GM04503 (cell line): ENCODE results near the gene SMYD2.

Experiments used
- DNase-seq: peaks from one replicate; pipeline ENCODE4 v3.0.0-alpha.2; 2012; ENCODE audit warnings: low read depth

Gene SMYD2

GRCh38 chr1:214329470-214330220 is 48.7 kb downstream of the SMYD2 start:
- no peak for DNase-seq

DNA sequence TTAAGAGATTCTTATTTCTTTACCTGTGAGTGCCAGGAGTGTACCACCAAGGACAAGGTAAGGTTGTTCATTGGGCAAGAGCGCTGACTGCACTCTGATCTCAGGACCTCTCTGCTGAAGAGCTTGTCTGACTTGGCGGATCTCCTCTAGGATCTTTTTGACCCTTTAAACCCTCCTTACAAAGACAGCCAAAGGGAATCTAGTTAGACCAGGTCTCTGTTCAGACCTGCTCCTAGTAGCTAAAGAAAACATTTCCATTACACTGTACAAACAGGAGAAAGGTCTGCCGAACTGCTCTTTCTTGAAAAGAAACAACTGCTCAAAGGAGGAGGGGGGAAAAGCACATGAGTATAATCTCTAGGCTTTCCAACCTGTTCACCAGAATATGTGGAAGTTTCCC is 49.3 kb downstream of the SMYD2 start:
- no peak for DNase-seq

DNA sequence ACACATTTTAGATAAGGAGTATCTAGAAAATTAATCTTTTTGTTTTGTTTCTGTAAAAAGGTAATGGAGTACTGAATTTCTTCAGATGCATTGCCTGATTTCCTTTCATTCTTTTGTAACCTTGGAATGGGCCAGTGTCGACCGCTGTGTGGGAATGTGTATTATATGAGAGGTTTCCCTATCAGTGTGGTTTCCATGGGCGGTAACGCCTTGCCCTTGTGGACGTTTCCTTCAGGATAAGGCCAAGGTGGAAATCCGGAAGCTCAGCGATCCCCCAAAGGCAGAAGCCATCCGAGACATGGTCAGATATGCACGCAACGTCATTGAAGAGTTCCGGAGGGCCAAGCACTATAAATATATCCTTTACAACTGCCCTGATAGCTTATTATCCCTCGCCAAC is 49.8 kb downstream of the SMYD2 start:
- no peak for DNase-seq

DNA sequence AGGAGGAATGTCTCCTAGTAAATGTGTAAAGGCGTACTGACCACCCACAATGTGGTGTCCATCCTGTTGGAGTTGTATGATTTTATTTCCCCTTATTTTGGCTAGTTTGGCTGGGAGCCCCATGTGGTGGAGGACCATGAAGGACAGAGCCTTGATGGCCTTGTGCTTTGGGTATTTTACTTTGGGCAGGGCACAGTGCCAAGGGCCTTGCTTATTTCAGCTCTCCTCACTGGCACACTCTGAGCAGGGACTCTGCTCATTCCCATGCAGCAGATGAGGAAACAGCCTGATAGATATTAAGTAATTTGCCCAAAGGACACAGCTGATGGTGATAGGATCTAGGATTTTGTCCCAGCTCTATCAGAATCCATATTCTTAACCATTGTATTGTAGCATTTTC is 50.2 kb downstream of the SMYD2 start:
- DNase-seq = no peak

DNA sequence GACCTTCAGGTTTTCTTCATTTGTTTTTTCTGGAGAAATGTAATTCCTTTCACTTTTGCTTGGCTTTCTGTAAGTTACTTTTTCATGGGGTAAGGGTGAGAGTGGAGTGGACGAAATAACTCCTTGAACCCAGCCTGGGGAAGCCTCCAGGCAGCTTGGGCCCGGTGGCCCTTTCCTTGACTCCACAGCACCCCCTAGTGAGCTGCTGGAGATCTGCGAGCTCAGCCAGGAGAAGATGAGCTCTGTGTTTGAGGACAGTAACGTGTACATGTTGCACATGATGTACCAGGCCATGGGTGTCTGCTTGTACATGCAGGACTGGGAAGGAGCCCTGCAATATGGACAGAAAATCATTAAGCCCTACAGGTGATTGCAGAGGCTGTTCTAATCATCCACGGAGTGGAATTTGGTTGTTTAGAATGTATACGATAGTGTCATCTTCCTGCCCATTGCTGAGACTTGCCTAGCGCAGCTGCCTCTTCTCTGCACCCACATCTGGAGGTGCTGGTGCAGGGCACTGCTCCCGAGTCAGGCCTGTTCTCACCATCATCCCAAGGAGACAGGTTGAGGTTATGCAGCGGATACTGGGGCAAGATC is 51.0 kb downstream of the SMYD2 start:
- no peak for DNase-seq

DNA sequence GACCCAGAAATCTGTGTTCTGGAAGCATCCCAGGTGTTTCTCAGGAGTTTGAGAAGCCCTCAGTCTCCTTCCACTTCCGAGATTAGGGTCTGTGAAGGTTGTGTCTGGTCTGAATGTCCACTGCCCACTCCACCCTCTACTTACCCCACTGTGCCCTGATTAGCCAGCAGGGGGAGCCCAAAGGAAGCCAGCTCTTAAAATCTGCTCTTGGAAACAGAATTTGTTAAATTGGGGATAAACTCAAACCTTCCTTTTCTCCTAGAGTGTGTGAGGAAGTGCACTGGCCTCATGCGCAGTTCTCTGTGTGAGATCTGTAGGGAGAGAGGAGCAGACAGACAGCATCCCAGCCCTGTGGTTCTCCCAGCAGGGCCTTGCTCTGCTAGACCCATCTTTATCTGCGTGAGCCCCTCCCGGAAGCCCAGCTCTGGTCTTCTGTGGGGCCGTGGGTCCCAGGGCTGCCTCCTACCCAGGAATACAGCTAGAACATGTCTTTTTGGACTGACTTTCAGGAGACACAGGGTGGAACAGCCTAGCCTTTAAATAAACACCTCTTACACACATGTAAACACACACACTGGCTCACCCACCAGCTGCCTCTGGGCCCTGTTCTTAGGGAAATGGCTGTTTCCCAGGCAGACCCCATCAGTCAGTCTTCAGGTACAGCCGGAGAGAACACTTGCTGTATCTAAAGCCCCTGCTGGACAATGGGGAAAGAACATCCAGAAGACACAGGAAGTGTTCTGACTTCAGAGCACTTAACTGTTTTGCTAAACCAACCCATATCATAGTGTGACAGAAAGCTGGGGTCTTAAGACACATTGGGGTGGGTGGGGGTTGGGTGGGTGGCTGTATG is 52.2 kb downstream of the SMYD2 start:
- no peak for DNase-seq

DNA sequence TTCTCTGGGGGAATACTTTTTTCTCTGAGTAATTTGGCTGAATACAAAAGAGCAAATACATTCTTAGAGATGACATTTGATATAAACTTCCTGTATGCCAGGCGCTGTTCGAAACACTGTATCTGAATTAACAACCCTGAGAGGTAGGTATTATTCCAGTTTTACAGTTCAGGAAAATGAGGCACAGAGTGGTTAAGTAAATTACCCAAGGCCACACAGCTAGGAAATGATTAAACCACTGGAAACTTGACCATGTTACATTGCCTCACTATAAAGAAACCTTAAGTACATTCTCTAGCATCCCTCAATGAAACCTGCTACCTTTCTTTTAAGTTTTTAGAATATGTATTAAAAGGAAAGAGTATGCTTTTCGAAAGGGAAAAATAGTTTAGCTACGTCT is 54.6 kb downstream of the SMYD2 start:
- DNase-seq = no peak

GRCh38 chr1:214337015-214337414 is 56.1 kb downstream of the SMYD2 start:
- DNase-seq = no peak

- peak; percentile 91 for DNase-seq
Measured at GRCh38 chr1:214337511-214337910, 56.6 kb downstream of the SMYD2 start.

GRCh38 chr1:214338212-214338611 is 57.3 kb downstream of the SMYD2 start:
- DNase-seq = no peak

DNA sequence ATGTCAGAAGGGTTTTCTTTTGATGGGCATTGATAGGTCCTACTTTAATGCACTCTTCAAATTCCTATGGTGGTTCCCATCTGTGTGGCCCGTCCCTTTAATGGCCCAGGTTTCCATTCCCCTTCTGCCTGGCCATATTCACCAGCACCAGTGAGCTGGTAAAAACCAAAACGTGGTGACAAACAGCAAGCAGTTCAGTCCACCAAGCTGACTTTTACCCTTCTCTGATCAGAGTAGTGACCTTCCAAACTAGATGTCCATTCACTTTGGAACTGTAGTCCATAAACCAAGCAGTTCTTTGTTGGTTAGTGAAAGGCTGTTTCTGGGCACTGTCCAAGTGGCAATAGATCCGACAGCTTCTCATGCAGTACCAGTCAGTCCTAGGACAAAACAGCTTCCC is 60.5 kb downstream of the SMYD2 start:
- DNase-seq = no peak

GRCh38 chr1:214341932-214342331 is 61.0 kb downstream of the SMYD2 start:
- no peak for DNase-seq

GRCh38 chr1:214342525-214342924 is 61.6 kb downstream of the SMYD2 start:
- no peak for DNase-seq

DNA sequence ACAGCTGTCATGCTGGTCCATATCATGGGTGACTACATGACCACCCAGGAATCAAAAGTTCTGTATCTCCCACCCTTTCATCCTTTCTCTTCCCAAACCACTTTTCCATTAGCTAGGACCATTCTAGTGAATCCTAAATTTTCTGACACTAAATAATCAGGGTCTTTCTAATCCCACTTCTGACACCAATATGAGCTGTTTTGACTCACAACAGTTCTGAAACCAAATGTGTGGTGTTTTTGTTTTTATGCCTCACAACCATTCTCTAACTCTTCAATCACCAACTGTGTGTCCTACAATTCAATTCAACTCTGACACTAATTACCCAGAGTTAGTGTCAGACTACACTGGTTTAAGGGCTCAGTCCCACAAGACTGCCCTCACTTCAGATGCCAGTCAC is 63.9 kb downstream of the SMYD2 start:
- DNase-seq = no peak

DNA sequence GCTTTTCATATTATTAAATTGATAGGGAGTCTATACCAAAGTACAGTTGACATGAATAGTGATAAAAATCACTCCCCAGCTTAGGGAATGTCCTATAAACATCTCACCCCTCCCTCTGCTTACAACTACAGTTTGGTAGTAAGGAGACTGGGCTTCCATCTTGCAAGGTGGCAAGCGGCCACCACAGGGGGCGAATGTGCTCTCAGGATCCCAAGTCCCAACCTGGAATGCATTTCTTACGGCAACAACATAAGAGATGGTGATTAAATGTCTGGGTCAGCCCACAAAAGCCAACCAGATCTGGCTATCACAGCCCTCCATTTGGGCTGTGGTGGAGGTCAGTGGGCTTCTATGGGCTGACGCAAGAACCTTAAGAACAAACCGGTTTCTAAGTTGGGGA is 68.0 kb downstream of the SMYD2 start:
- no peak for DNase-seq

DNA sequence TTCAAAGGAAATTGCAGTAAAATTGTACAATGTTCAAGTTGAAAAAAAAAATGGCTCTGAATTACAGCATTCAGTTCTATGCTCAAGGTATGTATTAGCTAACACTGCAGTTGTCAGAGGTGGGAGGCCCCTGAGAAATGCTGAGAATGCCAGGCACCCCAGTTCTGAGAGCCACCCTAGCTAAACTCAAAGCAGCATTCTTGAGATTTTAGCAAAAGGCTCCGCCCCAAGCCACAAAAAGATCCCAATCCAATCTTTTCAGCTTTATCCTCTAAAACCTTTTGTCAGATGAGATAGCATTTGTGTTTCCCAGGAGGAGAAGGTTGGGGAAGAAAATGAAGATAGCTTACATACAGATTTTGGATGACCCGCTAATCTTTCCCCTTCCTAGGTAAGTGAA is 68.8 kb downstream of the SMYD2 start:
- DNase-seq = no peak

GRCh38 chr1:214351551-214352277 is 70.8 kb downstream of the SMYD2 start:
- no peak for DNase-seq

GRCh38 chr1:214352838-214353237 is 71.9 kb downstream of the SMYD2 start:
- DNase-seq = no peak

DNA sequence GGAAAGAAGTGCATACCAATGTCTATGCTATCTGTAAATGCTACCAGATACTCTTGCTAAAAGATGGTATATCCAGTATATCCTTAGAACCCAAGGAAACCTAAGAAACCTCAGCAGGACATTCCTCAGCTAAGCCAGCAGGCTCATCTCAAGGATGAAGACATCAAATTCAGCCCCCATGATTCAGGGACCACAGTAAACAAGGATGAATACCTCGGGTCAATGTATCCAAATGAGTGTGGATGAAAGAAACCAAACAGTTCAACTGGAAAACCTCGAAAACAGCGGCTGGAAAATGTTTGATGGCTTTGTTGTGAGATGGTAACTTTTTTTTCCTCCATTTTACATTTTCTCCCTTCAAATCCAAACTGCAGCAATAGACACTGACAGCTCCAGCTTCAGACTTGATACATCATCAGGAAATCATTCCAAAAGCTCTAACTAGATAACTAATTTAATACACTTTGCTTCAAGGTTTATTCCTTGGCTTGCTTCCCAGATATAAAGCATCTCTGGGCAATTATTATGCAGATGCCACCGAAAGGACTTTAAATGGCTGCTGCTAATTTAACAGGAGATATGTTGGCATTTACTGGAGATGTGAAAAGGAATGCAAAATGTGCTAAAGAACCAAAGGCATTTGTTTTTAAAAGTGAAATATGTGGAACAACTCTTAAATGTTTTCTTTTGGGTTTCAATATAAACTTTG is 73.6 kb downstream of the SMYD2 start:
- no peak for DNase-seq

DNA sequence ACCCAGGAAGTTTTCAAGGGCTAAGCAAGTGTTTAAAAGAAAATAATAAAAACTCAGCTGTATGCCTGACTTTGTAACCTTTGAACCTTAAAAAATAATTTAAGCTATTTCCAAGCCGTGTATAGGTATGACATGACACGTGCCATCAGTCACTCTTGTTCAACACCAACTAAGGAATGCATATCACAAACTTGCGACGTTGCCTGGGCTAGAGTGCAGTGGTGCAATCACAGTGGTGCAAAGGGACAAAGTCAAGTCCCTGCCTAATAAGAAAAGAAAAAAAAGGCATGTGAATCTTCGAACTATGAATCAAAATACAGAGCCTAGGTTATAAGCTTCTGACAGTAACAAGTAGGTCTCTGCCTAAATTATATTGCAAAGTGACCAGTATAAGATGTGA is 79.2 kb downstream of the SMYD2 start:
- no peak for DNase-seq

GRCh38 chr1:214360525-214361164 is 79.7 kb downstream of the SMYD2 start:
- no peak for DNase-seq
